ENCODE results near the gene LNPK. TPM values are rescaled to one million over a fixed set of nuclear protein-coding genes. Genes with fewer than 3 reads are reported as not detected.

LNPK gene
- polyA plus RNA-seq, 1 donor from 2014 or later = 46.7 TPM

DNA sequence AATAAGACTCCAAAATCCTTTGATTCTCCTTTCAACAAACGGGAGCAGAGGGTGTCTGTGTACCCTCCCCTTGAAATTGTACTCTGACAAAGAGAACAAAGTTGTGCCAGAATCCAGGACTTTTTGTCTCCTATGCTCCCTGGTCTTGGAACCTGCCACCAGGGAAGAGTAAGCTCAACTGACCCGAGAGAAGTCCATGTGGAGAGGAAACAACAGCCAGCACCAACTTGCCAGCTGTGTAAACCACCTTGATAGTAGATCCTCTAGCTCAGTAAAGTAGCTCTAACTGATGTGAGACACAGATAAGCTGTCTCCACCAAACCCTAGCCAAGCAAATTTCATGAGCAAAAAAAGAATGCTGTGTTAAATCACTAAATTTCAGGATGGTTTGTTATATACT, 46.9 kb downstream of the LNPK start (continued):
- TF ChIP-seq, protein P1, sequence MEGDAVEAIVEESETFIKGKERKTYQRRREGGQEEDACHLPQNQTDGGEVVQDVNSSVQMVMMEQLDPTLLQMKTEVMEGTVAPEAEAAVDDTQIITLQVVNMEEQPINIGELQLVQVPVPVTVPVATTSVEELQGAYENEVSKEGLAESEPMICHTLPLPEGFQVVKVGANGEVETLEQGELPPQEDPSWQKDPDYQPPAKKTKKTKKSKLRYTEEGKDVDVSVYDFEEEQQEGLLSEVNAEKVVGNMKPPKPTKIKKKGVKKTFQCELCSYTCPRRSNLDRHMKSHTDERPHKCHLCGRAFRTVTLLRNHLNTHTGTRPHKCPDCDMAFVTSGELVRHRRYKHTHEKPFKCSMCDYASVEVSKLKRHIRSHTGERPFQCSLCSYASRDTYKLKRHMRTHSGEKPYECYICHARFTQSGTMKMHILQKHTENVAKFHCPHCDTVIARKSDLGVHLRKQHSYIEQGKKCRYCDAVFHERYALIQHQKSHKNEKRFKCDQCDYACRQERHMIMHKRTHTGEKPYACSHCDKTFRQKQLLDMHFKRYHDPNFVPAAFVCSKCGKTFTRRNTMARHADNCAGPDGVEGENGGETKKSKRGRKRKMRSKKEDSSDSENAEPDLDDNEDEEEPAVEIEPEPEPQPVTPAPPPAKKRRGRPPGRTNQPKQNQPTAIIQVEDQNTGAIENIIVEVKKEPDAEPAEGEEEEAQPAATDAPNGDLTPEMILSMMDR (IDR thresholded peaks at IDR 0.05; ENCODE audit: poor library complexity, severe bottlenecking) = no peak
- TF ChIP-seq POLR2AphosphoS5 (IDR thresholded peaks at IDR 0.05) = no peak

DNA sequence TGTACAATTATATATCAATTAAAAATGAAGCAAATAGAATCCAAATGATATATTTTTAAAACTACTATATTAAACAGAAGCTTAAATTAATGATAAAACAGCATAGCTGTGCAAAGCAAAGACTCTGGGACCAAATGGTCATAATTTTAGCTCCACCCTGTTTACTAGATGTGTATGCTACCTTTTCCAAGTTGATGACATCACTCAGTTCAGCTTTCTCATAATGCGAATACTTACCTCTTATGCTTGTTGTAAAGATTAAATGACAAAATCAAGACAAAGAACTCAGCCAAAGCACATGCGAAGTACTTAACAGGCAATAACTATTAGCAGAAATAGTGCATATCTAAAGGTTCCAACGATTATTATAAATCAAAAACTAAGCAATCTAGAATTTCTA, 51.6 kb downstream of the LNPK start:
- no peak for TF ChIP-seq EP300 (conservative IDR thresholded peaks at IDR 0.05; ENCODE audit: poor library complexity, severe bottlenecking)
- TF ChIP-seq, protein P1 (IDR thresholded peaks at IDR 0.05; ENCODE audit: poor library complexity, severe bottlenecking) = no peak
- TF ChIP-seq MXI1 (conservative IDR thresholded peaks at IDR 0.05; ENCODE audit: poor library complexity, severe bottlenecking) = no peak
- no peak for TF ChIP-seq TAF1 (IDR thresholded peaks at IDR 0.05; ENCODE audit: low read depth)
- no peak for TF ChIP-seq POLR2AphosphoS5 (IDR thresholded peaks at IDR 0.05)
- TF ChIP-seq, protein P2, sequence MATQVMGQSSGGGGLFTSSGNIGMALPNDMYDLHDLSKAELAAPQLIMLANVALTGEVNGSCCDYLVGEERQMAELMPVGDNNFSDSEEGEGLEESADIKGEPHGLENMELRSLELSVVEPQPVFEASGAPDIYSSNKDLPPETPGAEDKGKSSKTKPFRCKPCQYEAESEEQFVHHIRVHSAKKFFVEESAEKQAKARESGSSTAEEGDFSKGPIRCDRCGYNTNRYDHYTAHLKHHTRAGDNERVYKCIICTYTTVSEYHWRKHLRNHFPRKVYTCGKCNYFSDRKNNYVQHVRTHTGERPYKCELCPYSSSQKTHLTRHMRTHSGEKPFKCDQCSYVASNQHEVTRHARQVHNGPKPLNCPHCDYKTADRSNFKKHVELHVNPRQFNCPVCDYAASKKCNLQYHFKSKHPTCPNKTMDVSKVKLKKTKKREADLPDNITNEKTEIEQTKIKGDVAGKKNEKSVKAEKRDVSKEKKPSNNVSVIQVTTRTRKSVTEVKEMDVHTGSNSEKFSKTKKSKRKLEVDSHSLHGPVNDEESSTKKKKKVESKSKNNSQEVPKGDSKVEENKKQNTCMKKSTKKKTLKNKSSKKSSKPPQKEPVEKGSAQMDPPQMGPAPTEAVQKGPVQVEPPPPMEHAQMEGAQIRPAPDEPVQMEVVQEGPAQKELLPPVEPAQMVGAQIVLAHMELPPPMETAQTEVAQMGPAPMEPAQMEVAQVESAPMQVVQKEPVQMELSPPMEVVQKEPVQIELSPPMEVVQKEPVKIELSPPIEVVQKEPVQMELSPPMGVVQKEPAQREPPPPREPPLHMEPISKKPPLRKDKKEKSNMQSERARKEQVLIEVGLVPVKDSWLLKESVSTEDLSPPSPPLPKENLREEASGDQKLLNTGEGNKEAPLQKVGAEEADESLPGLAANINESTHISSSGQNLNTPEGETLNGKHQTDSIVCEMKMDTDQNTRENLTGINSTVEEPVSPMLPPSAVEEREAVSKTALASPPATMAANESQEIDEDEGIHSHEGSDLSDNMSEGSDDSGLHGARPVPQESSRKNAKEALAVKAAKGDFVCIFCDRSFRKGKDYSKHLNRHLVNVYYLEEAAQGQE (IDR thresholded peaks at IDR 0.05; ENCODE audit: borderline replicate concordance) = no peak

DNA sequence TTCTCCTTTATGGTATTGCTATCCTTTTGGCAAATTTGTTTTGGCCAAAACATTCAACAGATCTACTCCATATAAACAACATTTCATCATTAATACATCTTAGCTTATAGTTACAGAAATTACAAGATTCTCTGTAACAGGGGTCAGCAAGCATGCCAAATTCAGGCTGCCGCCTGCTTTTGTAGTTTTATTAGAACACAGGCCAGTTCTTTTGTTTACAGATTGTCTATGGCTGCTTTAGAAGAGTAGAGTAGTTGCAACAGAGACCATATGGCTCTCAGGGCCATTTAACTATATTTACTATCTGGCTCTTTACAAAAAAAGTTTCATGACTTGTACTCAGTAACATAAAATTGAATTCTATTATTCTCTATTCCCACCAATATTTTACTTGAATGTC, 53.9 kb downstream of the LNPK start:
- no peak for TF ChIP-seq POLR2AphosphoS5 (IDR thresholded peaks at IDR 0.05)
- TF ChIP-seq, protein P2 (IDR thresholded peaks at IDR 0.05; ENCODE audit: borderline replicate concordance) = no peak
- no peak for TF ChIP-seq SMC3 (conservative IDR thresholded peaks at IDR 0.05; ENCODE audit: poor library complexity)
- TF ChIP-seq MXI1 (conservative IDR thresholded peaks at IDR 0.05; ENCODE audit: poor library complexity, severe bottlenecking) = no peak
- no peak for TF ChIP-seq EP300 (conservative IDR thresholded peaks at IDR 0.05; ENCODE audit: poor library complexity, severe bottlenecking)
- TF ChIP-seq EZH2 (IDR thresholded peaks at IDR 0.05; ENCODE audit: borderline replicate concordance, insufficient read depth, low read length, poor library complexity, severe bottlenecking) = no peak
- TF ChIP-seq RAD21 (conservative IDR thresholded peaks at IDR 0.05) = no peak
- TF ChIP-seq, protein P1 (IDR thresholded peaks at IDR 0.05; ENCODE audit: poor library complexity, severe bottlenecking) = no peak
- TF ChIP-seq TAF1 (IDR thresholded peaks at IDR 0.05; ENCODE audit: low read depth) = no peak
- H3K36me3 ChIP-seq (ENCODE audit: insufficient read depth, low read length) = no peaks in the 10 kb centered on the region
- no peak overlapping the region for H3K9ac ChIP-seq (ENCODE audit: low read length)
- no peak overlapping the region for H3K27ac ChIP-seq (ENCODE audit: low read length)
- no peak overlapping the region for H3K4me3 ChIP-seq (ENCODE audit: low read length)
- H3K79me2 ChIP-seq (replicated peaks; ENCODE audit: insufficient read depth, low read length) = no peaks in the 10 kb centered on the region
- H3K4me2 ChIP-seq (ENCODE audit: low read length) = no peak overlapping the region
- no peaks in the 10 kb centered on the region for H3K27me3 ChIP-seq (ENCODE audit: insufficient read depth, low read depth, low read length)
- no peak overlapping the region for H2AFZ ChIP-seq (ENCODE audit: low read depth, low read length)
- H3K9me2 ChIP-seq (ENCODE audit: insufficient read depth, low read length) = no peaks in the 10 kb centered on the region
- no peaks in the 10 kb centered on the region for H4K20me1 ChIP-seq (ENCODE audit: insufficient read depth)
- H3F3A ChIP-seq (ENCODE audit: insufficient read depth, low read length, poor library complexity, severe bottlenecking) = no peaks in the 10 kb centered on the region
- H3K9me3 ChIP-seq (ENCODE audit: low read length) = no peaks in the 10 kb centered on the region

More for the DNA sequence above, 51.6 kb downstream of the LNPK start:
- Histone ChIP-seq H3F3A (ENCODE audit: insufficient read depth, low read length, poor library complexity, severe bottlenecking) (no peaks in the 10 kb centered on the region), H3K9me2 (ENCODE audit: insufficient read depth, low read length) (no peaks in the 10 kb centered on the region), H4K20me1 (ENCODE audit: insufficient read depth) (no peaks in the 10 kb centered on the region), H3K27ac (ENCODE audit: low read length) (no peak overlapping the region), H2AFZ (ENCODE audit: low read depth, low read length) (no peak overlapping the region), H3K4me3 (ENCODE audit: low read length) (no peak overlapping the region), H3K9me3 (ENCODE audit: low read length) (no peaks in the 10 kb centered on the region), H3K9ac (ENCODE audit: low read length) (no peak overlapping the region), H3K4me2 (ENCODE audit: low read length) (no peak overlapping the region), H3K36me3 (ENCODE audit: insufficient read depth, low read length) (no peaks in the 10 kb centered on the region), H3K27me3 (ENCODE audit: insufficient read depth, low read depth, low read length) (no peaks in the 10 kb centered on the region), H3K79me2 (replicated peaks; ENCODE audit: insufficient read depth, low read length) (no peaks in the 10 kb centered on the region)
